ENCODE measurements around the gene OR2Z1. TPM values are rescaled to one million over a fixed set of nuclear protein-coding genes. Genes with fewer than 3 reads are reported as not detected.

OR2Z1 gene
- total and polyA plus RNA-seq, 2 of the 4 experiments (the other 2 are of a cell fraction): not detected

DNA sequence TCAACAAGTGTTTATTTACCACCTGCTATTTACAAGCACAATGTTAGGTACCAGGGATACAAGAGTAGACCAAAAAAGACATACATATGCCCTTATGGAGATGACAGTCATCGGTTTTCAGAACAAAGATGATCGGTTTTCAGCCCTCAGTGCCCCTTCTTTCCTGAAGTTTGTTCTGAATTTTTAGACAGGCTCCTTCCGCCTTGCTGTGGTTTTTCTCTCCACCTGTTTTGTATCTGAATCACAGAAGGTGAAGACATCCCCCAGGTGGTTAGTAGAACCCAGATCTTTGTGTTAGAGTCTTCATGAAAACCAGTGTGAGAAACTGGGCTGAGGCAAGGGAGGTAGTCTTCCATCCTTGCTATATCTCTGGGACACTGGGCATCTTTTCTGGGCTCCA is 46.4 kb upstream of the OR2Z1 start:
- BruUV-seq (replicated peaks): no TSS peak
- H2BK120ac ChIP-seq (ENCODE audit: low read depth, low read length): no peak overlapping the region
- no peaks in the 10 kb centered on the region for H3K9me1 ChIP-seq (ENCODE audit: insufficient read depth, low read length)
- H4K8ac ChIP-seq (ENCODE audit: low read depth in 2 of 2, low read length in 2 of 2): no peak overlapping the region
- no peak overlapping the region for H2BK5ac ChIP-seq (ENCODE audit: low read depth, low read length, poor library complexity, severe bottlenecking)
- H2AK5ac ChIP-seq (ENCODE audit: low read depth, low read length): no peak overlapping the region
- no peaks in the 10 kb centered on the region for H3K27me3 ChIP-seq (ENCODE audit: control insufficient read depth, insufficient read depth, low read length)
- H2BK15ac ChIP-seq (ENCODE audit: low read depth, low read length): no peak overlapping the region
- no peaks in the 10 kb centered on the region for H3K79me1 ChIP-seq (ENCODE audit: low read depth in 1 of 2, low read length in 2 of 2)
- no peak overlapping the region for H2BK20ac ChIP-seq (ENCODE audit: low read depth, low read length)
- H3K4ac ChIP-seq (ENCODE audit: low read depth, low read length): no peak overlapping the region
- no peak overlapping the region for H3K23ac ChIP-seq (ENCODE audit: low read depth, low read length)
- intact Hi-C loops (cut with micrococcal nuclease) (no loop called here), dilution Hi-C loops (cut with HindIII; ENCODE audit: low sequenced_read_pairs, unreplicated experiment) (no loop called here), in situ Hi-C loops (cut with MboI; ENCODE audit: low sequenced_read_pairs) (no loop called here)
- no peak overlapping the region for H3K14ac ChIP-seq (replicated peaks; ENCODE audit: low read depth, low read length)
- TF ChIP-seq POLR2A (IDR thresholded peaks at IDR 0.05; ENCODE audit: low read depth, low read length) (no peak), NFE2L2 (IDR thresholded peaks at IDR 0.05; ENCODE audit: low read depth, low read length) (no peak)
- DNase-seq: no peak
- H3K9me3 ChIP-seq (ENCODE audit: control insufficient read depth, insufficient read depth, low read length): peaks cover 18% of the 10 kb centered on the region
- CTCF ChIA-PET: no interaction called here
- no peak for ATAC-seq (ENCODE audit: low read depth)
- H2AFZ ChIP-seq (replicated peaks; ENCODE audit: low read length, poor library complexity): no peak overlapping the region
- no peak overlapping the region for H3K4me2 ChIP-seq (ENCODE audit: low read depth, low read length)
- H4K20me1 ChIP-seq (ENCODE audit: insufficient read depth, low read length): no peaks in the 10 kb centered on the region
- no peak overlapping the region for H4K5ac ChIP-seq (ENCODE audit: low read depth, low read length)
- no peak overlapping the region for H3K27ac ChIP-seq (ENCODE audit: insufficient read depth, low read length)
- no peak overlapping the region for H4K91ac ChIP-seq (ENCODE audit: insufficient read depth, low read depth, low read length)
- no peak overlapping the region for H2AK9ac ChIP-seq (replicated peaks; ENCODE audit: low read depth, low read length, poor library complexity)
- WGBS, 2 experiments (ENCODE audit: extremely low coverage in 2 of 2, insufficient read length in 1 of 2): no CpG with 5 or more reads among the region's 3 CpGs
- H3K4me1 ChIP-seq (ENCODE audit: control insufficient read depth, insufficient read depth, low read length): no peaks in the 10 kb centered on the region
- POLR2A ChIA-PET (ENCODE audit: unreplicated experiment): no interaction called here
- no peaks in the 10 kb centered on the region for H3K36me3 ChIP-seq (ENCODE audit: control insufficient read depth, insufficient read depth, low read length)
- no peak overlapping the region for H3K56ac ChIP-seq (ENCODE audit: extremely low read depth, insufficient read depth, low read length)
- no peak overlapping the region for H3K4me3 ChIP-seq (ENCODE audit: insufficient read depth, low read depth, low read length)
- no peak overlapping the region for H3K18ac ChIP-seq (ENCODE audit: low read depth, low read length)
- H3K9ac ChIP-seq (ENCODE audit: low read depth, low read length): no peak overlapping the region

All from IMR-90 (cell line).